ENCODE data around the gene TOM1.

GRCh38 chr22:35393116-35394010 lies 93.7 kb downstream of the TOM1 start:
- TF ChIP-seq POLR2A (IDR thresholded peaks at IDR 0.05; ENCODE audit: low read depth, low read length) (no peak), ZNF687 (IDR thresholded peaks at IDR 0.05) (no peak), CTCF (IDR thresholded peaks at IDR 0.05 in 2 of 3, conservative IDR thresholded peaks at IDR 0.05 in 1 of 3; ENCODE audit: control insufficient read depth in 2 of 3, extremely low read depth in 1 of 3, insufficient read depth in 1 of 3, low read depth in 3 of 3, low read length in 3 of 3) (no peak), CHD2 (IDR thresholded peaks at IDR 0.05; ENCODE audit: borderline replicate concordance, low read depth, low read length) (no peak), CHD1 (IDR thresholded peaks at IDR 0.05; ENCODE audit: low read depth, low read length) (no peak), CHD4 (IDR thresholded peaks at IDR 0.05) (no peak), HDGF (IDR thresholded peaks at IDR 0.05) (no peak), RELA (IDR thresholded peaks at IDR 0.05; ENCODE audit: borderline replicate concordance, partially characterized antibody) (no peak), SUZ12 (IDR thresholded peaks at IDR 0.05; ENCODE audit: unreplicated experiment) (no peak), PKNOX1 (IDR thresholded peaks at IDR 0.05) (no peak), JUND (IDR thresholded peaks at IDR 0.05; ENCODE audit: low read depth, low read length) (no peak), HDAC2 (IDR thresholded peaks at IDR 0.05) (no peak)

All from GM12878 (cell line).